ENCODE data around the gene OR4L1. TPM values are rescaled to one million over a fixed set of nuclear protein-coding genes. Genes with fewer than 3 reads are reported as not detected.
"Not testable (repeated sequence)": the region's sequence is repeated elsewhere in the genome, so short reads cannot be mapped to it uniquely, and the experiment has no call there.

Gene OR4L1
- total RNA-seq, 1 experiment from 2014 or later, result not detected

GRCh38 chr14:20048202-20048601, 11.6 kb upstream of the OR4L1 start:
- intact Hi-C loops (cut with micrococcal nuclease; ENCODE audit: unreplicated experiment), result no loop called here
- no peaks in the 10 kb centered on the region for H3K4me1 Mint-ChIP-seq (ENCODE audit: low read depth, unreplicated experiment)
- H3K9me3 Mint-ChIP-seq (ENCODE audit: unreplicated experiment), result no peaks in the 10 kb centered on the region
- Histone ChIP-seq H3K27me3 (replicated peaks; ENCODE audit: control insufficient read depth, insufficient read depth, low read length) (no peaks in the 10 kb centered on the region; the same call in 1 of the 2 replicates), H3K4me1 (no peaks in the 10 kb centered on the region), H3K36me3 (ENCODE audit: control insufficient read depth, insufficient read depth, low read length) (no peaks in the 10 kb centered on the region), H3K4me3 (ENCODE audit: low read depth, low read length) (no peak overlapping the region), H3K9me3 (no peaks in the 10 kb centered on the region)
- no peak overlapping the region for H3K4me3 Mint-ChIP-seq (ENCODE audit: unreplicated experiment)
- H3K27ac Mint-ChIP-seq (ENCODE audit: unreplicated experiment), result no peak overlapping the region
- no TSS peak for BruUV-seq (replicated peaks)
- CTCF ChIA-PET, result no interaction called here
- POLR2A ChIA-PET, result no interaction called here
- TF ChIP-seq CTCF (IDR thresholded peaks at IDR 0.05; ENCODE audit: insufficient read depth in 1 of 2, low read depth in 1 of 2, low read length in 1 of 2, severe bottlenecking in 1 of 2, unreplicated experiment in 1 of 2), result no peak
- DNase-seq, result no peak
- H3K36me3 Mint-ChIP-seq (ENCODE audit: insufficient read depth, unreplicated experiment), result no peaks in the 10 kb centered on the region
- peaks cover 7% of the 10 kb centered on the region for H3K27me3 Mint-ChIP-seq (ENCODE audit: insufficient read depth, unreplicated experiment)

DNA sequence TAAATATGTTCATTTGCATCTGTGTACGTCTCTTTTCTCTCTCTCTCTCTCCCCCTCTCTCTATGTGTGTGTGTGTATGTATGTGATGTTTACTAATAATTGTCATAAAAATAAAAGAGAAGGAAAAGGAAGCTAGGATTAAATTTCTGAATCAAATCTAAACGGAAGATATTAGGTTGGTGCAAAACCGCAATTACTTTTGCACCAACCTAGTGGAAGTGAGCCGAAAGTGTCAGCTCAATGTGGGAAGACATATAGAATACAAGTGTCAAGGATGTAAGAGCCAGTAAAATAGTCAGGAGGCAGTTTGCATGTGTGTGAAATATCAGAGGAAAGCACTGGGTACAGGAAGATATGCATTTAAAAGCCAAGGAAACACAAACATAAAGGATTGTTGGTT, 32.2 kb downstream of the OR4L1 start:
- no peak for DNase-seq
- no peak overlapping the region for H3K27ac Mint-ChIP-seq (ENCODE audit: unreplicated experiment)
- no peaks in the 10 kb centered on the region for H3K9me3 Mint-ChIP-seq (ENCODE audit: unreplicated experiment)
- no peak for TF ChIP-seq CTCF (IDR thresholded peaks at IDR 0.05; ENCODE audit: insufficient read depth in 1 of 2, low read depth in 1 of 2, low read length in 1 of 2, severe bottlenecking in 1 of 2, unreplicated experiment in 1 of 2)
- H3K4me1 Mint-ChIP-seq (ENCODE audit: low read depth, unreplicated experiment), result no peaks in the 10 kb centered on the region
- no peaks in the 10 kb centered on the region for H3K36me3 ChIP-seq (ENCODE audit: control insufficient read depth, insufficient read depth, low read length)
- intact Hi-C loops (cut with micrococcal nuclease; ENCODE audit: unreplicated experiment), result no loop called here
- no peaks in the 10 kb centered on the region; the same call in 1 of the 2 replicates for H3K9me3 ChIP-seq
- no peaks in the 10 kb centered on the region for H3K27me3 Mint-ChIP-seq (ENCODE audit: insufficient read depth, unreplicated experiment)
- no peaks in the 10 kb centered on the region for H3K4me1 ChIP-seq
- ChIA-PET POLR2A (no interaction called here), CTCF (no interaction called here)
- H3K4me3 ChIP-seq (ENCODE audit: low read depth, low read length), result no peak overlapping the region
- H3K27me3 ChIP-seq (replicated peaks; ENCODE audit: control insufficient read depth, insufficient read depth, low read length), result no peaks in the 10 kb centered on the region
- no TSS peak for BruUV-seq (replicated peaks)
- no peaks in the 10 kb centered on the region for H3K36me3 Mint-ChIP-seq (ENCODE audit: insufficient read depth, unreplicated experiment)
- H3K4me3 Mint-ChIP-seq (ENCODE audit: unreplicated experiment), result no peak overlapping the region

DNA sequence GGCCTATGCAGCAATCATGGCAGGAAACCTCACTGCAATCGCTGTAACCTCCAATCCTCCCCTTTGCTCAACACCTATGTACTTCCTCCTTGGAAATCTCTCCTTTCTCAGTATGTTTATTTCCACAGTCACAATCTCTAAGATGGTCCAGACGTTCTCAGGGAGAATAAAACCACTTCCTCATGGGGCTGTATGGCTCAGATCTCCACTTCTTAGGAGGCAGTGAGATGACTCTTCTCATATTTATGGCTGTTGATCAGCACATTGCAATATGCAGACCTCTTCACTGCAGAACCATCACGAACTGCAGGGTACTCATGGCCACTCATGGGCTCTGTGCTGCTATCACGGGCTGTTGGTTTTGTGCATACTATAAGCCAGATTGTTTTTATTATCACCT, 33.6 kb downstream of the OR4L1 start:
- no peaks in the 10 kb centered on the region for H3K9me3 Mint-ChIP-seq (ENCODE audit: unreplicated experiment)
- Histone ChIP-seq H3K36me3 (ENCODE audit: control insufficient read depth, insufficient read depth, low read length) (no peaks in the 10 kb centered on the region), H3K27me3 (replicated peaks; ENCODE audit: control insufficient read depth, insufficient read depth, low read length) (no peaks in the 10 kb centered on the region), H3K4me3 (ENCODE audit: low read depth, low read length) (no peak overlapping the region), H3K9me3 (no peaks in the 10 kb centered on the region; the same call in 1 of the 2 replicates), H3K4me1 (no peaks in the 10 kb centered on the region)
- BruUV-seq (replicated peaks), result no TSS peak
- TF ChIP-seq CTCF (IDR thresholded peaks at IDR 0.05; ENCODE audit: insufficient read depth in 1 of 2, low read depth in 1 of 2, low read length in 1 of 2, severe bottlenecking in 1 of 2, unreplicated experiment in 1 of 2), result no peak
- ChIA-PET CTCF (no interaction called here), POLR2A (no interaction called here)
- H3K27me3 Mint-ChIP-seq (ENCODE audit: insufficient read depth, unreplicated experiment), result no peaks in the 10 kb centered on the region
- H3K4me3 Mint-ChIP-seq (ENCODE audit: unreplicated experiment), result no peak overlapping the region
- no peaks in the 10 kb centered on the region for H3K36me3 Mint-ChIP-seq (ENCODE audit: insufficient read depth, unreplicated experiment)
- no peak for DNase-seq
- no peak overlapping the region for H3K27ac Mint-ChIP-seq (ENCODE audit: unreplicated experiment)
- H3K4me1 Mint-ChIP-seq (ENCODE audit: low read depth, unreplicated experiment), result no peaks in the 10 kb centered on the region
- intact Hi-C loops (cut with micrococcal nuclease; ENCODE audit: unreplicated experiment), result no loop called here

- H3K4me1 Mint-ChIP-seq (ENCODE audit: low read depth, unreplicated experiment); H3K27me3 Mint-ChIP-seq (ENCODE audit: insufficient read depth, unreplicated experiment); H3K36me3 ChIP-seq (ENCODE audit: control insufficient read depth, insufficient read depth, low read length); H3K9me3 Mint-ChIP-seq (ENCODE audit: unreplicated experiment); H3K27ac Mint-ChIP-seq (ENCODE audit: unreplicated experiment); BruUV-seq (replicated peaks); H3K9me3 ChIP-seq; H3K36me3 Mint-ChIP-seq (ENCODE audit: insufficient read depth, unreplicated experiment); POLR2A ChIA-PET; H3K4me3 ChIP-seq (ENCODE audit: low read depth, low read length); CTCF ChIA-PET; H3K4me1 ChIP-seq; intact Hi-C loops (cut with micrococcal nuclease; ENCODE audit: unreplicated experiment); H3K27me3 ChIP-seq (replicated peaks; ENCODE audit: control insufficient read depth, insufficient read depth, low read length); H3K4me3 Mint-ChIP-seq (ENCODE audit: unreplicated experiment); DNase-seq: not testable (repeated sequence)
Measured at GRCh38 chr14:20098926-20099770, 39.3 kb downstream of the OR4L1 start.
